Suprapubic skin (tissue), 4 donors: ENCODE data around the gene WWOX. TPM values are rescaled to one million over a fixed set of nuclear protein-coding genes. Genes with fewer than 3 reads are reported as not detected.

Experiments used
- DNase-seq, 2 donors: peaks; one replicate each; pipeline ENCODE4 v3.0.0-alpha.2; 2019; ENCODE audit warnings: low spot score in 2 of 2
- H3K27ac ChIP-seq: fragments of 200-600 bp; sonication (generic); one replicate; pipeline ENCODE4 v1.5.1; 2019
- H3K27me3 ChIP-seq: fragments of 200-600 bp; sonication (generic); one replicate; pipeline ENCODE4 v1.5.1; 2019
- H3K36me3 ChIP-seq: fragments of 200-600 bp; sonication (generic); one replicate; pipeline ENCODE4 v1.5.1; 2019
- H3K4me1 ChIP-seq: fragments of 200-600 bp; sonication (generic); one replicate; pipeline ENCODE4 v1.5.1; 2019
- H3K4me3 ChIP-seq: fragments of 200-600 bp; sonication (generic); one replicate; pipeline ENCODE4 v1.5.1; 2019; ENCODE audit warnings: mild to moderate bottlenecking
- H3K9me3 ChIP-seq: fragments of 200-600 bp; sonication (generic); one replicate; pipeline ENCODE4 v1.5.1; 2019
- CTCF ChIP-seq, 2 donors: fragments of 200-600 bp in 1 of 2; fragments of 450-650 bp in 1 of 2; sonication (generic) in 1 of 2; IDR thresholded peaks; one replicate each; pipeline ENCODE4 v1.5.1; 2016 to 2019; ENCODE audit warnings: antibody characterized with exemption in 2 of 2, mild to moderate bottlenecking in 1 of 2, moderate library complexity in 1 of 2
- EP300 ChIP-seq: sonication (generic); formaldehyde crosslinking; IDR thresholded peaks from one replicate; pipeline ENCODE4 v1.6.1; 2017; ENCODE audit warnings: antibody characterized with exemption
- POLR2A ChIP-seq, 2 donors: fragments of 450-650 bp; IDR thresholded peaks; one replicate each; pipeline ENCODE4 v1.6.1; 2017; ENCODE audit warnings: antibody characterized with exemption in 2 of 2, mild to moderate bottlenecking in 2 of 2, moderate library complexity in 2 of 2
- POLR2AphosphoS5 ChIP-seq, 3 donors: sonication (generic); formaldehyde crosslinking; IDR thresholded peaks; one replicate each; pipeline ENCODE4 v1.6.1; 2017; ENCODE audit warnings: antibody characterized with exemption in 3 of 3
- WGBS: methylation state at CpG from one replicate; pipeline ENCODE4 v1.1.5; 2018; 5-methylcytosine and 5-hydroxymethylcytosine counted together
- total RNA-seq, 4 donors: library from RNA; depleted of rRNA; stranded (reverse); fragments of >200 nt; gene quantifications; one replicate each; pipeline ENCODE4 v1.1.0, GENCODE V29; 2016

The WWOX gene
- total RNA-seq, 4 donors from 2014 or later: 29.6 to 104 (median 47.3) TPM

- Histone ChIP-seq H3K4me3 (no peak overlapping the region), H3K27me3 (no peaks in the 10 kb centered on the region), H3K9me3 (no peaks in the 10 kb centered on the region), H3K27ac (no peak overlapping the region), H3K36me3 (no peaks in the 10 kb centered on the region), H3K4me1 (peaks cover 9% of the 10 kb centered on the region)
- WGBS: 96% methylated on average over 1 of the region's 1 CpG
- no peak for DNase-seq
- TF ChIP-seq POLR2AphosphoS5 (IDR thresholded peaks at IDR 0.05) (no peak), EP300 (no peak), CTCF (IDR thresholded peaks at IDR 0.05) (no peak)
These were observed 206.9 kb downstream of the WWOX start for GRCh38 chr16:78306361-78306760.

- H3K36me3 ChIP-seq: no peaks in the 10 kb centered on the region
- H3K27me3 ChIP-seq: no peaks in the 10 kb centered on the region
- no peak for DNase-seq
- TF ChIP-seq POLR2AphosphoS5 (IDR thresholded peaks at IDR 0.05) (no peak), CTCF (IDR thresholded peaks at IDR 0.05) (no peak), EP300 (no peak), POLR2A (IDR thresholded peaks at IDR 0.05) (no peak)
- peaks cover 9% of the 10 kb centered on the region for H3K4me1 ChIP-seq
- H3K4me3 ChIP-seq: no peak overlapping the region
- H3K27ac ChIP-seq: no peak overlapping the region
- H3K9me3 ChIP-seq: no peaks in the 10 kb centered on the region
- WGBS: 35% methylated on average over 1 of the region's 1 CpG
These were observed 208.5 kb downstream of the WWOX start for GRCh38 chr16:78307824-78308528.

GRCh38 chr16:78309763-78310162 is 210.3 kb downstream of the WWOX start:
- no peak overlapping the region for H3K4me3 ChIP-seq
- no peaks in the 10 kb centered on the region for H3K27me3 ChIP-seq
- H3K27ac ChIP-seq: no peak overlapping the region
- H3K4me1 ChIP-seq: peaks cover 9% of the 10 kb centered on the region
- TF ChIP-seq POLR2A (IDR thresholded peaks at IDR 0.05): no peak
- TF ChIP-seq CTCF (IDR thresholded peaks at IDR 0.05): no peak
- TF ChIP-seq EP300: no peak
- TF ChIP-seq POLR2AphosphoS5 (IDR thresholded peaks at IDR 0.05): no peak
- no peak for DNase-seq
- no peaks in the 10 kb centered on the region for H3K9me3 ChIP-seq
- no peaks in the 10 kb centered on the region for H3K36me3 ChIP-seq
- WGBS: 98% methylated on average over 4 of the region's 4 CpGs

GRCh38 chr16:78310196-78310595 is 210.7 kb downstream of the WWOX start:
- no peak overlapping the region for H3K4me3 ChIP-seq
- TF ChIP-seq POLR2A (IDR thresholded peaks at IDR 0.05) (no peak), POLR2AphosphoS5 (IDR thresholded peaks at IDR 0.05) (no peak), EP300 (no peak), CTCF (IDR thresholded peaks at IDR 0.05) (no peak)
- no peaks in the 10 kb centered on the region for H3K9me3 ChIP-seq
- 60% methylated on average over 5 of the region's 5 CpGs for WGBS
- no peaks in the 10 kb centered on the region for H3K27me3 ChIP-seq
- peaks cover 9% of the 10 kb centered on the region for H3K4me1 ChIP-seq
- H3K27ac ChIP-seq: no peak overlapping the region
- no peak for DNase-seq
- no peaks in the 10 kb centered on the region for H3K36me3 ChIP-seq

GRCh38 chr16:78310990-78311561 is 211.6 kb downstream of the WWOX start:
- Histone ChIP-seq H3K4me3 (no peak overlapping the region), H3K9me3 (no peaks in the 10 kb centered on the region), H3K36me3 (no peaks in the 10 kb centered on the region), H3K4me1 (peaks cover 9% of the 10 kb centered on the region), H3K27me3 (no peaks in the 10 kb centered on the region), H3K27ac (no peak overlapping the region)
- TF ChIP-seq EP300 (no peak), POLR2AphosphoS5 (IDR thresholded peaks at IDR 0.05) (no peak), CTCF (IDR thresholded peaks at IDR 0.05) (no peak), POLR2A (IDR thresholded peaks at IDR 0.05) (no peak)
- 75% methylated on average over 5 of the region's 5 CpGs for WGBS
- DNase-seq: no peak
